GM12878 (cell line): ENCODE data around the gene DCX. TPM values are rescaled to one million over a fixed set of nuclear protein-coding genes. Genes with fewer than 3 reads are reported as not detected.

Experiments used
- ATAC-seq: fragments of 200-7000 bp; cut with Tn5 transposase; 3 replicates; pipeline ENCODE4 v1.9.1; 2020; ENCODE audit warnings: mild to moderate bottlenecking, moderate library complexity
- BruUV-seq: library from RNA; stranded (reverse); fragments of 400-500 nt; replicated peaks from 2 replicates; lab custom pipeline; 2021; lab: Mats Ljungman, UMichigan
- CTCF ChIA-PET: fragments of 300-600 bp; sonication (Branson Sonifier 250); formaldehyde crosslinking; extraction: SDS; loops from one replicate; lab custom pipeline; 2021; ENCODE audit warnings: inconsistent platforms; lab: Yijun Ruan, JAX
- POLR2A ChIA-PET: fragments of 350-600 bp; formaldehyde crosslinking; extraction: SDS; loops from one replicate; lab custom pipeline; 2021; ENCODE audit warnings: inconsistent platforms; lab: Charles Lee
- RAD21 ChIA-PET: fragments of 300-600 bp; sonication (Branson Sonifier 250); formaldehyde crosslinking; loops from one replicate; lab custom pipeline; 2023; ENCODE audit warnings: antibody characterized with exemption; ENCODE audit not compliant: unreplicated experiment; lab: Charles Lee
- SMC1A ChIA-PET: fragments of 300-600 bp; sonication (Branson Sonifier 250); formaldehyde crosslinking; loops from one replicate; lab custom pipeline; 2023; ENCODE audit not compliant: unreplicated experiment, uncharacterized antibody; lab: Charles Lee
- DNase-seq: peaks from one replicate; pipeline ENCODE4 v3.0.0-alpha.2; 2011; ENCODE audit warnings: low read depth, low spot score
- FAIRE-seq: peaks from 3 replicates; lab custom pipeline; 2011; peaks lifted over from hg19 to GRCh38; lab: Jason Lieb, UNC
- H2AFZ ChIP-seq: 2 replicates; pipeline ENCODE4 v1.6.0; 2011; ENCODE audit warnings: low read depth, low read length, control low read depth; ENCODE audit not compliant: control insufficient read depth
- H3K27ac ChIP-seq: 2 replicates; pipeline ENCODE4 v1.5.1; 2011; ENCODE audit warnings: control low read depth; ENCODE audit not compliant: control insufficient read depth, insufficient read depth
- H3K27me3 ChIP-seq, 2 experiments: replicated peaks in 1 of 2; 2 replicates each; pipeline versions ENCODE4 v1.6.0 to v1.6.1; 2011; ENCODE audit warnings: low read length in 1 of 2; ENCODE audit not compliant: control insufficient read depth in 2 of 2, insufficient read depth in 2 of 2
- H3K36me3 ChIP-seq, 2 experiments: 2 replicates each; pipeline ENCODE4 v1.5.1; 2011; ENCODE audit warnings: low read length in 1 of 2; ENCODE audit not compliant: control insufficient read depth in 2 of 2, insufficient read depth in 2 of 2
- H3K4me1 ChIP-seq: 2 replicates; pipeline ENCODE4 v1.6.1; 2011; ENCODE audit warnings: mild to moderate bottlenecking, low read length, moderate library complexity, mixed read lengths; ENCODE audit not compliant: control insufficient read depth, insufficient read depth
- H3K4me2 ChIP-seq: 2 replicates; pipeline ENCODE4 v1.6.0; 2011; ENCODE audit warnings: control low read depth; ENCODE audit not compliant: control insufficient read depth, insufficient read depth
- H3K4me3 ChIP-seq: fragments of 200-600 bp; sonication (generic); 2 replicates; pipeline ENCODE4 v1.5.1; 2016
- H3K79me2 ChIP-seq: 2 replicates; pipeline ENCODE4 v1.6.0; 2011; ENCODE audit warnings: low read length; ENCODE audit not compliant: control insufficient read depth, insufficient read depth
- H3K9ac ChIP-seq: 2 replicates; pipeline ENCODE4 v1.8.0; 2011; ENCODE audit warnings: low read length, control low read depth, mixed read lengths; ENCODE audit not compliant: control insufficient read depth, insufficient read depth
- H3K9me3 ChIP-seq: replicated peaks from 3 replicates; pipeline ENCODE4 v1.5.1; 2011; ENCODE audit warnings: mild to moderate bottlenecking, low read length; ENCODE audit not compliant: control insufficient read depth, insufficient read depth
- H4K20me1 ChIP-seq: 2 replicates; pipeline ENCODE4 v1.6.0; 2011; ENCODE audit not compliant: control insufficient read depth, insufficient read depth
- CBFB ChIP-seq: IDR thresholded peaks from 2 replicates; pipeline ENCODE4 v1.6.1; 2016; ENCODE audit warnings: antibody characterized with exemption, low read depth
- CHD2 ChIP-seq: IDR thresholded peaks from 2 replicates; pipeline ENCODE4 v1.6.1; 2011; ENCODE audit warnings: low read depth, low read length, improper control_type of control experiment, borderline replicate concordance
- CTCF ChIP-seq, 3 experiments: IDR thresholded peaks in 2 of 3; conservative IDR thresholded peaks in 1 of 3; 2 replicates each; pipeline ENCODE4 v1.5.1; 2011; ENCODE audit warnings: low read depth in 3 of 3, low read length in 3 of 3, mild to moderate bottlenecking in 3 of 3, control low read depth in 2 of 3, moderate library complexity in 2 of 3, inconsistent platforms in 1 of 3, mixed read lengths in 1 of 3; ENCODE audit not compliant: control insufficient read depth in 2 of 3, insufficient read depth in 1 of 3; ENCODE audit errors: extremely low read depth in 1 of 3
- E2F8 ChIP-seq: fragments of 450-650 bp; IDR thresholded peaks from 2 replicates; pipeline ENCODE4 v1.6.1; 2018; ENCODE audit warnings: mild to moderate bottlenecking, low read depth, moderate library complexity; ENCODE audit not compliant: partially characterized antibody
- GATAD2B ChIP-seq: fragments of 450-650 bp; conservative IDR thresholded peaks from 2 replicates; pipeline ENCODE4 v1.6.1; 2017; ENCODE audit warnings: low read depth, mild to moderate bottlenecking, moderate library complexity
- IKZF1 ChIP-seq: fragments of 450-650 bp; conservative IDR thresholded peaks from 2 replicates; pipeline ENCODE4 v1.6.1; 2017; ENCODE audit warnings: antibody characterized with exemption, mild to moderate bottlenecking
- RAD21 ChIP-seq: IDR thresholded peaks from 2 replicates; pipeline ENCODE4 v1.6.1; 2011; ENCODE audit warnings: mild to moderate bottlenecking, low read depth, low read length, moderate library complexity; ENCODE audit not compliant: insufficient read depth
- SMC3 ChIP-seq: IDR thresholded peaks from 2 replicates; pipeline ENCODE4 v1.6.1; 2011; ENCODE audit warnings: low read length, improper control_type of control experiment, borderline replicate concordance
- ZNF24 ChIP-seq: fragments of 450-650 bp; IDR thresholded peaks from 2 replicates; pipeline ENCODE4 v1.6.1; 2017; ENCODE audit warnings: antibody characterized with exemption, mild to moderate bottlenecking
- WGBS: methylation state at CpG from one replicate; pipeline ENCODE4 v1.1.6; 2016; ENCODE audit warnings: low lambda C conversion rate; ENCODE audit not compliant: insufficient replicate concordance, insufficient coverage; ENCODE audit errors: missing lambda C conversion rate; 5-methylcytosine and 5-hydroxymethylcytosine counted together
- in situ Hi-C: fragments of 300-500 bp; cut with MboI; formaldehyde crosslinking; loops from 9 replicates; pipeline ENCODE4 v1.14.3; 2018; ENCODE audit warnings: mixed read lengths
- intact Hi-C: fragments of 100-400 bp; cut with micrococcal nuclease; formaldehyde crosslinking; loops from one replicate; pipeline ENCODE4 v1.14.2; 2022; ENCODE audit not compliant: unreplicated experiment
- polyA plus RNA-seq, 11 experiments: library from polyadenylated mRNA; depleted of rRNA in 4 of 11; unstranded in 6 of 11; stranded (reverse) in 5 of 11; fragments of >200 nt; fragmentation: Nextera tagmentation in 4 of 11; fragmentation: Illumina TruSeq in 1 of 11; extraction: Ambion mirVana in 4 of 11; extraction: Trizol in 1 of 11; gene quantifications; 1 replicate in 1 of 11; 2 replicates in 10 of 11; pipeline versions ENCODE4 v1.2.1 to v1.2.3, GENCODE V29; 2011 to 2016; ENCODE audit warnings: inconsistent platforms in 2 of 11, missing spikeins in 2 of 11, low read depth in 1 of 11
- total RNA-seq, 4 experiments: library from RNA; depleted of rRNA in 3 of 4; stranded (reverse); fragments of >200 nt in 3 of 4; fragmentation: Illumina TruSeq in 1 of 4; extraction: Trizol in 1 of 4; gene quantifications; 2 replicates each; pipeline versions ENCODE4 v1.2.1 to v1.2.3, GENCODE V29; 2013 to 2021
- TF ChIP-seq, protein P1 (sequence below): fragments of 450-650 bp; formaldehyde crosslinking; IDR thresholded peaks from 2 replicates; pipeline ENCODE4 v1.5.0; 2022; ENCODE audit warnings: mild to moderate bottlenecking, missing genetic modification characterization

DCX gene
- total and polyA plus RNA-seq, 10 of the 15 experiments (the other 5 are each of a cell fraction or from before 2014, with no cell fraction given) = under 0.01 TPM; not detected in 9

- Histone ChIP-seq H3K27ac (no peak overlapping the region), H3K4me3 (no peak overlapping the region), H3K9me3 (no peaks in the 10 kb centered on the region), H3K9ac (no peak overlapping the region), H3K79me2 (no peaks in the 10 kb centered on the region), H3K4me2 (no peak overlapping the region), H4K20me1 (no peaks in the 10 kb centered on the region), H2AFZ (no peak overlapping the region), H3K27me3 (peaks cover 1 to 3% of the 10 kb centered on the region in 2 experiments; a peak in 3 of 4 replicates), H3K36me3 (no peaks in the 10 kb centered on the region), H3K4me1 (no peaks in the 10 kb centered on the region)
- no TSS peak for BruUV-seq
- ChIA-PET SMC1A (interaction anchor here (0.6 to 1.1 kb wide), 5 partner anchors 10 to 348 kb away, joined by 3 read pairs; no protein-coding TSS in a partner anchor), POLR2A (no interaction called here), RAD21 (no interaction called here), CTCF (interaction anchor here (0.5 to 3.3 kb wide), 11 partner anchors 10 to 455 kb away, joined by 3 to 20 read pairs (median 3); no protein-coding TSS in a partner anchor)
- intact Hi-C loops = loop anchor here (5.0 to 10.0 kb wide), 3 partner anchors 283 to 451 kb away; partner anchors contain the start of gene PAK3
- DNase-seq = no peak
- peak; percentile 74 for ATAC-seq
- in situ Hi-C loops = no loop called here
- TF ChIP-seq IKZF1 = no peak
- TF ChIP-seq RAD21 = peak; percentile 47
- TF ChIP-seq CBFB = no peak
- TF ChIP-seq ZNF24 = 0 out of 2 replicates have a peak, but pooled peaks have one; percentile 52
- peak; percentile 24; the same call in 1 of the 2 replicates for TF ChIP-seq SMC3
- TF ChIP-seq, protein P1, sequence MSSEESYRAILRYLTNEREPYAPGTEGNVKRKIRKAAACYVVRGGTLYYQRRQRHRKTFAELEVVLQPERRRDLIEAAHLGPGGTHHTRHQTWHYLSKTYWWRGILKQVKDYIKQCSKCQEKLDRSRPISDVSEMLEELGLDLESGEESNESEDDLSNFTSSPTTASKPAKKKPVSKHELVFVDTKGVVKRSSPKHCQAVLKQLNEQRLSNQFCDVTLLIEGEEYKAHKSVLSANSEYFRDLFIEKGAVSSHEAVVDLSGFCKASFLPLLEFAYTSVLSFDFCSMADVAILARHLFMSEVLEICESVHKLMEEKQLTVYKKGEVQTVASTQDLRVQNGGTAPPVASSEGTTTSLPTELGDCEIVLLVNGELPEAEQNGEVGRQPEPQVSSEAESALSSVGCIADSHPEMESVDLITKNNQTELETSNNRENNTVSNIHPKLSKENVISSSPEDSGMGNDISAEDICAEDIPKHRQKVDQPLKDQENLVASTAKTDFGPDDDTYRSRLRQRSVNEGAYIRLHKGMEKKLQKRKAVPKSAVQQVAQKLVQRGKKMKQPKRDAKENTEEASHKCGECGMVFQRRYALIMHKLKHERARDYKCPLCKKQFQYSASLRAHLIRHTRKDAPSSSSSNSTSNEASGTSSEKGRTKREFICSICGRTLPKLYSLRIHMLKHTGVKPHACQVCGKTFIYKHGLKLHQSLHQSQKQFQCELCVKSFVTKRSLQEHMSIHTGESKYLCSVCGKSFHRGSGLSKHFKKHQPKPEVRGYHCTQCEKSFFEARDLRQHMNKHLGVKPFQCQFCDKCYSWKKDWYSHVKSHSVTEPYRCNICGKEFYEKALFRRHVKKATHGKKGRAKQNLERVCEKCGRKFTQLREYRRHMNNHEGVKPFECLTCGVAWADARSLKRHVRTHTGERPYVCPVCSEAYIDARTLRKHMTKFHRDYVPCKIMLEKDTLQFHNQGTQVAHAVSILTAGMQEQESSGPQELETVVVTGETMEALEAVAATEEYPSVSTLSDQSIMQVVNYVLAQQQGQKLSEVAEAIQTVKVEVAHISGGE (CRISPR knock-in tag) = no peak
- TF ChIP-seq GATAD2B = no peak
- TF ChIP-seq CTCF (IDR thresholded peaks at IDR 0.05 in 2 of 3, conservative IDR thresholded peaks at IDR 0.05 in 1 of 3; ENCODE audit: control insufficient read depth in 2 of 3, extremely low read depth in 1 of 3, insufficient read depth in 1 of 3, low read depth in 3 of 3, low read length in 3 of 3) = peak; percentile 51; a peak in 4 of 6 replicates
- no peak for TF ChIP-seq CHD2
- TF ChIP-seq E2F8 = no peak
- WGBS = 29% methylated on average over 3 of the region's 3 CpGs
- peak; percentile 38 for FAIRE-seq
Measured at GRCh38 chrX:111445485-111445884, 33.5 kb upstream of the DCX start.
